ENCODE results near the gene NPBWR2.

NPBWR2 gene

GRCh38 chr20:64103871-64104666, 3.3 kb downstream of the NPBWR2 start:
- H3K4me3 ChIP-seq (ENCODE audit: low read length), result no peak overlapping the region
- TF ChIP-seq, protein P1, sequence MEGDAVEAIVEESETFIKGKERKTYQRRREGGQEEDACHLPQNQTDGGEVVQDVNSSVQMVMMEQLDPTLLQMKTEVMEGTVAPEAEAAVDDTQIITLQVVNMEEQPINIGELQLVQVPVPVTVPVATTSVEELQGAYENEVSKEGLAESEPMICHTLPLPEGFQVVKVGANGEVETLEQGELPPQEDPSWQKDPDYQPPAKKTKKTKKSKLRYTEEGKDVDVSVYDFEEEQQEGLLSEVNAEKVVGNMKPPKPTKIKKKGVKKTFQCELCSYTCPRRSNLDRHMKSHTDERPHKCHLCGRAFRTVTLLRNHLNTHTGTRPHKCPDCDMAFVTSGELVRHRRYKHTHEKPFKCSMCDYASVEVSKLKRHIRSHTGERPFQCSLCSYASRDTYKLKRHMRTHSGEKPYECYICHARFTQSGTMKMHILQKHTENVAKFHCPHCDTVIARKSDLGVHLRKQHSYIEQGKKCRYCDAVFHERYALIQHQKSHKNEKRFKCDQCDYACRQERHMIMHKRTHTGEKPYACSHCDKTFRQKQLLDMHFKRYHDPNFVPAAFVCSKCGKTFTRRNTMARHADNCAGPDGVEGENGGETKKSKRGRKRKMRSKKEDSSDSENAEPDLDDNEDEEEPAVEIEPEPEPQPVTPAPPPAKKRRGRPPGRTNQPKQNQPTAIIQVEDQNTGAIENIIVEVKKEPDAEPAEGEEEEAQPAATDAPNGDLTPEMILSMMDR (conservative IDR thresholded peaks at IDR 0.05; ENCODE audit: low read depth, low read length), result no peak
- DNase-seq (ENCODE audit: low read depth), result no peak

- DNase-seq (ENCODE audit: low read depth), result no peak
- TF ChIP-seq, protein P1 (conservative IDR thresholded peaks at IDR 0.05; ENCODE audit: low read depth, low read length), result no peak
- H3K4me3 ChIP-seq (ENCODE audit: low read length), result peak overlapping the region; percentile 9
Measured at GRCh38 chr20:64102647-64103354, 4.6 kb downstream of the NPBWR2 start.

- TF ChIP-seq, protein P1 (conservative IDR thresholded peaks at IDR 0.05; ENCODE audit: low read depth, low read length), result peak; percentile 72
- DNase-seq (ENCODE audit: low read depth), result no peak
- H3K4me3 ChIP-seq (ENCODE audit: low read length), result peak overlapping the region; percentile 9
Measured at GRCh38 chr20:64101731-64102621, 5.4 kb downstream of the NPBWR2 start.

- no peak overlapping the region for H3K4me3 ChIP-seq (ENCODE audit: low read length)
- TF ChIP-seq, protein P1 (conservative IDR thresholded peaks at IDR 0.05; ENCODE audit: low read depth, low read length), result no peak
- DNase-seq (ENCODE audit: low read depth), result no peak
Measured at GRCh38 chr20:64100946-64101688, 6.2 kb downstream of the NPBWR2 start.

DNA sequence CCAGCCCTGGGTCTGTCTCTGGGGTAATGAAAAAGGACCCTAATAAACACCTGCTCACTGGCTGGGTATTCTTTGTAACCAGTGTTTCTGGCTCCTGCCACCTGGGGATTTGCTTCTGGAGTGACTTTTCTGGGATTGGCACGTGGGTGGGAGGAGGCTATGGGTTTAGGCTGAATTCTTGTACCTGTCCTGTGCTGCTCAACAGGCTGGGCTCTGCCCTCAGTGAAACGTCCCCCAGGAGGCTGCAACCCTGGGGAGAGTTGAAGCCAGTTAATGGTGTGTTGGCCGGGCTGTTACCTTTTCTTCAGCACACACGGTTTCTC, 6.8 kb downstream of the NPBWR2 start:
- H3K4me3 ChIP-seq (ENCODE audit: low read length), result no peak overlapping the region
- no peak for DNase-seq (ENCODE audit: low read depth)
- TF ChIP-seq, protein P1 (conservative IDR thresholded peaks at IDR 0.05; ENCODE audit: low read depth, low read length), result no peak

- H3K4me3 ChIP-seq (ENCODE audit: low read length), result no peak overlapping the region
- TF ChIP-seq, protein P1 (conservative IDR thresholded peaks at IDR 0.05; ENCODE audit: low read depth, low read length), result no peak
- no peak for DNase-seq (ENCODE audit: low read depth)
Measured at GRCh38 chr20:64099880-64100565, 7.3 kb downstream of the NPBWR2 start.
